ENCODE results near the gene MITD1. TPM values are rescaled to one million over a fixed set of nuclear protein-coding genes. Genes with fewer than 3 reads are reported as not detected.

The MITD1 gene
- total and polyA plus RNA-seq, 5 experiments from 2014 or later = 40.4 to 66.5 (median 49.0) TPM

DNA sequence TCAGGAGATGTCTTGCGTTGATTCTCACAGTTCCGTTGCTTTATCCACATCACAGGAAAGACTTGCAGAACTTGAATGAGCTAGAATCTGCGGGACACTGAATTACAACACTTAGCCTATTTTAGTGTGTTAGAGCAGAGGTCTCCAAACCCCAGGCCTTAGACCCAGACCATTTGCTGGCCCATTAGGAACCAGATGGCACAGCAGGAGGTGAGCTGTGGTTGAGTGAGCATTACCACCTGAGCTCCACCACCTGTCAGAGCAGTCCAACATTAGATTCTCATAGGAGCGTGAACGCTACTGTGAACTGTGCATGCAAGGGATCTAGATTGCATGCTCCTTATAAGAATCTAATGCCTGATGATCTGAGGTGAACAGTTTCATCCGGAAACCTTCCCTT, 4.0 kb upstream of the MITD1 start:
- H3K4me1 Mint-ChIP-seq = peaks cover 12 to 51% (median 39%) of the 10 kb centered on the region in 4 donors
- no peak overlapping the region for H3K4me3 Mint-ChIP-seq
- DNase-seq = no peak
- POLR2A ChIA-PET = no interaction called here
- no peaks in the 10 kb centered on the region for H3K27me3 Mint-ChIP-seq
- ATAC-seq = no peak
- H3K27ac Mint-ChIP-seq = peak overlapping the region in 1 of 10 donors; percentile 43
- H3K9me3 Mint-ChIP-seq = no peaks in the 10 kb centered on the region
- peaks cover 3 to 30% (median 5%) of the 10 kb centered on the region in 3 donors for H3K36me3 Mint-ChIP-seq

DNA sequence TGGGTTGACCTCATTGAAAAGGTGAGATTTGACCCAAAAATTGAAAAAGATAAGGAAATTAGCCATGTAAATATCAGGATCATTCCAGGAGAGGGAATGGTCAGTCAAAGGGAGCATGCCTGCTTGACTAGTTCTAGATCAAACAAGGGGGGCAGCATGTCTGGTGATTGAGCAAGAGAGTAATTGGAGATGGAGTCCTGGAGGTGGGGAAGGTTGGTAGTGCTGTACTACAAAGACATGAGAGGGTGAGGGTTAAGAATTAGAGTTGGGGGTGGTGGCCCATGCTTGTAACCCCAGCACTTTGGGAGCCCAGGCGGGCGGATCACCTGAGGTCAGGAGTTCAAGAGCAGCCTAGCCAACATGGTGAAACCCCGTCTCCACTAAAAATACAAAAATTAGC, 2.2 kb upstream of the MITD1 start:
- Mint-ChIP-seq H3K27me3 (no peaks in the 10 kb centered on the region), H3K4me3 (peak overlapping the region in 8 of 10 donors; percentile 1 to 78 (median 28)), H3K4me1 (peaks cover 25 to 65% (median 53%) of the 10 kb centered on the region in 4 donors), H3K27ac (peak overlapping the region in 6 of 10 donors; percentile 4 to 87 (median 28)), H3K9me3 (no peaks in the 10 kb centered on the region), H3K36me3 (peaks cover 0 to 22% (median 3%) of the 10 kb centered on the region in 3 donors)
- DNase-seq = no peak
- POLR2A ChIA-PET = no interaction called here
- no peak for ATAC-seq

DNA sequence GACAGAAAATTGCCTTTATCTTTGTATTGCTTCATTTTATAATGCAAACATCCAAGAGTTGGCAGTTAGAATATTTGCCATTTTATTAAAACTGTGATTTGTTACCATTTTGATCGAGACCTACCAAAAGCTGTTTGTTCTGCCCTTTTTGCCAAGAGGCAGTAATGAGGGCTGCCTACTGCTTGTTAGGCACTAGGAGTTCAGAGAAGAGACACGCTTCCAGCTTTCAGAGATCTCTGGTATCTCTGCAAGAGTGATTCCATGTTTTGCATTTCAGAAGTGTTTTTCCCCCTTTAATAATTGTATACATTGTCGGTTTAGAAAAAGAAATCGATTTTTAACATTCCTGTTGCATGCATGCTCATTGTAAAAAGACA, 754 bp upstream of the MITD1 start:
- H3K27me3 Mint-ChIP-seq = no peaks in the 10 kb centered on the region
- no peak for ATAC-seq
- peak overlapping the region; percentile 44 to 100 (median 99) for H3K27ac Mint-ChIP-seq
- H3K9me3 Mint-ChIP-seq = no peaks in the 10 kb centered on the region
- peak overlapping the region; percentile 92 to 100 (median 99) for H3K4me3 Mint-ChIP-seq
- DNase-seq = no peak
- peaks cover 0 to 20% (median 3%) of the 10 kb centered on the region in 3 donors for H3K36me3 Mint-ChIP-seq
- peaks cover 32 to 73% (median 65%) of the 10 kb centered on the region in 4 donors for H3K4me1 Mint-ChIP-seq
- POLR2A ChIA-PET = interaction anchor here (0.7 to 2.5 kb wide), 5 partner anchors 24 to 309 kb away, joined by 5 to 24 read pairs (median 15); partner anchors contain the start of genes C2orf15, EIF5B, LIPT1 and TSGA10

DNA sequence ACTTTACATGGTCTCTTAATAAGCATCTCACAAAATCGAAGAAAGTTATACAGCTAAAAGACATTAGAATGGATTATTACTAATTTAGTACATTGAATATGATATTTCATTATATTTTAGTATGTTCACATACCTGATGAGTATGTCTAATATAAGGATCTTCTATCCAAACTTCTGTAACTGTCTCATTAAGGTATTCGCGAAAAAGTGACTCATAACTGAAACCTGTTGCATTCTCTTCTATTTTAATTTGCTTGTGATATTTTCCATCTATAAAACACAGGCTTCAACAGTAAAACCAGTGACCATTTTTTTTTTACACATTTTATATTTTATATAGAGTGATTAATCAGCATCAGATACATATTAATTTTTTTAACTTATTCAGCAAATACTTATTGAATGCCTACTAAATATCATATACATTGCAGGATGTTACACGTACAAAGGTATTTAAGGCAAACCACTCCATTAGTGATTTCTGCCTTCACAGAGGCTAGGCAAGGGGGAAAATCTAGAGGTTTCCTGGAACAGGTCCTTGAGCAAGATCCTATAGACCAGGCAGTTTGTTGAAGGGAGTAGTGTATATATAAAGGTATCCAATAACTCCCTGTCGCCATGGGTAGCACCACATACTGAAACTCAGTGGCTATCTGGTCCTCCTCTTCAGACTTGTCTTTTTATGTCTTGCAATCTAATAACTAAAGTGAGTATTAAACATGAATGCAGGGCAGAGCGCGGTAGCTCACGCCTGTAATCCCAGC, 9.3 kb downstream of the MITD1 start:
- Mint-ChIP-seq H3K27ac (peak overlapping the region in 7 of 10 donors; percentile 22 to 88 (median 43)), H3K36me3 (peaks cover 0 to 79% (median 9%) of the 10 kb centered on the region in 3 donors), H3K4me1 (peaks cover 3 to 26% (median 19%) of the 10 kb centered on the region in 4 donors), H3K4me3 (no peak overlapping the region), H3K9me3 (no peaks in the 10 kb centered on the region), H3K27me3 (no peaks in the 10 kb centered on the region)
- DNase-seq (no peak), ATAC-seq (no peak)
- POLR2A ChIA-PET = interaction anchor here (0.7 kb wide), 1 partner anchor 1284 kb away, joined by 4 read pairs; no protein-coding TSS in a partner anchor

DNA sequence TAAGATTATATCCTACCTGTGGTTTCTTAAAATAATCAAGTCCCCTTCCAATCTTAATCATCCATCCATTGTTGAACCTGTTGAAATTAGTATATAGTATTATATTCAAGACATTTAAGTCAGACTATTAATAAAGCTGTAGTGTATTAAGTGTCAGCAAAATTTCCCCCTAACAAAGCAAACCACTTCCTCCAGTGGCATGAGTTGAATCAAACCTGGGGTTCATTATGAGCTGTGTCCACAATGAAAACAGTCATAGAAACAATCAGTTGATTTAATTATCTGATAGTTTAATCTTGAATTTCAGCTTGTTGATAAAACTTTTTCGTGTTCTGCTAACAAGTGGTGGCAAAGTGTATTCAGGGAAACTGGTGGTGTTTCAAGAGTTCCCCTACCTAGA, 11.3 kb downstream of the MITD1 start:
- no peak for DNase-seq

DNA sequence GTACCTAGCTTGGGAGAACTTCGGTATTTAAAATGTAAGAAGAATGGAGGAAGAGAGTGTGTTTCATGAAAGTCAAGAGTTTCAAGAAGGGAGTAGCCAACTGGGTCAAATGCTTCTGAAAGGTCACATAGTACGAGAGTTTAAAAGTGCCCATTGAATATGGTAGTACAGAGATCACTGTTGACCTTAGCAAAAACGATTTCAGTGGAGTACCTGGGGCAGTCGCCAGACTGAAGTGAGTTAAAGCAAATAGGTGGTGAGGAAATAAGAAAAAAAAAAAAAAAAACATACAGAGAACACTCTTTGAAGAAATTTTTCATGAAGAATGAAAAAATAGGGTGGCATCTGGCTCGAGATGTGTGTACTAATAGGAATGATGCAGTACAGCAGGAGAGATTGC, 14.6 kb downstream of the MITD1 start:
- H3K9me3 Mint-ChIP-seq = no peaks in the 10 kb centered on the region
- POLR2A ChIA-PET = interaction anchor here (1.3 to 1.4 kb wide), 2 partner anchors 14 to 25 kb away, joined by 3 read pairs; partner anchors contain the start of gene C2orf15
- no peaks in the 10 kb centered on the region for H3K27me3 Mint-ChIP-seq
- H3K4me3 Mint-ChIP-seq = no peak overlapping the region
- ATAC-seq = no peak
- DNase-seq = no peak
- H3K27ac Mint-ChIP-seq = peak overlapping the region in 9 of 10 donors; percentile 4 to 82 (median 27)
- H3K36me3 Mint-ChIP-seq = peaks cover 0 to 74% (median 6%) of the 10 kb centered on the region in 3 donors
- H3K4me1 Mint-ChIP-seq = peaks cover 1 to 7% (median 4%) of the 10 kb centered on the region in 4 donors

More for the DNA sequence above, 11.3 kb downstream of the MITD1 start:
- H3K4me1 Mint-ChIP-seq = peaks cover 1 to 13% (median 10%) of the 10 kb centered on the region in 4 donors
- H3K4me3 Mint-ChIP-seq = no peak overlapping the region
- POLR2A ChIA-PET = interaction anchor here (1.1 kb wide), 1 partner anchor 167 kb away, joined by 3 read pairs; the partner anchor contains the start of gene EIF5B
- no peaks in the 10 kb centered on the region for H3K27me3 Mint-ChIP-seq
- peak overlapping the region in 6 of 10 donors; percentile 8 to 74 (median 22) for H3K27ac Mint-ChIP-seq
- ATAC-seq = no peak
- no peaks in the 10 kb centered on the region for H3K9me3 Mint-ChIP-seq
- H3K36me3 Mint-ChIP-seq = peaks cover 0 to 80% (median 9%) of the 10 kb centered on the region in 3 donors

DNA sequence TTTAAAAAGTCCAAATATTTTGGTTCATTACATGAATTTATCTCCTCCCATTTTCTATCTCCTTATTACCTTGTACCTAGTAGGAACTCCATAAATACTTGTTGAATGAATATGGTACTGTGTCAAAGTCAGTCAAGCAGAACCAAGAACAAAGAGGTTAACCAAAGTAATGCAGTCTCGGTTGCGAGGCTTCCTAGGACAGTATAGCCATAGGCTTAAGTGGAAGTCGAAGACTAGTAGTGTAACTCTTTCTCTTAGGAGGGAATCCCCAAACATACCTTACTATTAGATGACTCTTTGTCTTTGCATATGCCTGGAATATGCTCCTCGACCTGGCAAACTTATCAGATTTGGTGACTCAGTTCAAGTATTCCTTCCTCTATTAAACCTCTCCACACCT, 21.3 kb downstream of the MITD1 start:
- Mint-ChIP-seq H3K36me3 (peaks cover 5 to 65% (median 10%) of the 10 kb centered on the region in 3 donors), H3K4me1 (peaks cover 12 to 42% (median 24%) of the 10 kb centered on the region in 4 donors), H3K27ac (peak overlapping the region in 6 of 10 donors; percentile 42 to 78 (median 60)), H3K27me3 (no peaks in the 10 kb centered on the region), H3K9me3 (no peaks in the 10 kb centered on the region), H3K4me3 (no peak overlapping the region)
- POLR2A ChIA-PET = no interaction called here
- ATAC-seq (no peak), DNase-seq (no peak)

DNA sequence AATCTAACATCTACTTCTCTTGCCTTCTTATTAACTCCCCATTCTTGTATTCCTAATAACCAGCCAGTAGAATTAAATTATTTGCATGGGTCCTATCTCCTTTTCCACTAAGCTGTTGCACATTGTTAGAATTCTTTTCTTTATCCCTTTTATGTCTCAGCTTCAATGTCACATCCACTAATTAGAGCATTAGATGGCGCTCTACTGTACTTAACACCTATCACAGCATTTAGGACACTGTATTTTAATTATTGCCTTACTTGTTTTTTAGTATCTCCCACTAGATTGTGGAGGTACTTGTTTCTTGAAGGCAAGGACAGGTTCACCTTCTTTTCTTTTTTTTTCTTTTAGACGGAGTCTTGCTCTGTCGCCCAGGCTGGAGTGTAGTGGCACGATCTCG, 22.3 kb downstream of the MITD1 start:
- POLR2A ChIA-PET = interaction anchor here (0.6 to 2.6 kb wide), 3 partner anchors 14 to 22 kb away, joined by 4 to 11 read pairs (median 4); partner anchors contain the start of genes C2orf15, MITD1 and MRPL30
- H3K9me3 Mint-ChIP-seq = no peaks in the 10 kb centered on the region
- no peaks in the 10 kb centered on the region for H3K27me3 Mint-ChIP-seq
- H3K27ac Mint-ChIP-seq = peak overlapping the region in 7 of 10 donors; percentile 26 to 90 (median 51)
- no peak overlapping the region for H3K4me3 Mint-ChIP-seq
- H3K36me3 Mint-ChIP-seq = peaks cover 5 to 59% (median 10%) of the 10 kb centered on the region in 3 donors
- H3K4me1 Mint-ChIP-seq = peaks cover 14 to 42% (median 24%) of the 10 kb centered on the region in 4 donors
- DNase-seq (no peak), ATAC-seq (no peak)

DNA sequence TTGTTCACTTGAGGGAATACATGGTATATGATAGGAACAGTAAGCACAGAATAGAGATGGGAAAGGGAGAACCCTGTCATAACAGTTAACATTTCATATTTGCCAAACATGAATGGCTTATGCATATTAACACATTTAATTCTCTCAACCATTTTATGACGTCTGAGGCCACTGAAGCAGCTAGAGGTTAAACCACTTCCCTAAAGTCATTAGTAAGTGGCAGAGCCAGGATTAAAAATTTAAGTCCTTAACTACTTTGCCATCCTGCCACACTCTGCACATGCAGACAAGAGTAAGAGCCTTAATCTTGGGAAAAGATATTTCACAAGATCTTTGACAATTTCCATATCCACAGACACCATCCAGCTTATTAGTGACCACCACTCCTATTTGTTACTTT, 24.0 kb downstream of the MITD1 start:
- H3K9me3 Mint-ChIP-seq = no peaks in the 10 kb centered on the region
- no peaks in the 10 kb centered on the region for H3K27me3 Mint-ChIP-seq
- ATAC-seq = no peak
- H3K4me3 Mint-ChIP-seq = peak overlapping the region in 7 of 10 donors; percentile 10 to 73 (median 59)
- peaks cover 14 to 40% (median 24%) of the 10 kb centered on the region in 4 donors for H3K4me1 Mint-ChIP-seq
- POLR2A ChIA-PET = interaction anchor here (2.6 to 4.3 kb wide), 2 partner anchors 15 to 24 kb away, joined by 11 to 90 read pairs; partner anchors contain the start of genes C2orf15, MITD1 and MRPL30
- no peak for DNase-seq
- peak overlapping the region in 6 of 10 donors; percentile 66 to 91 (median 78) for H3K27ac Mint-ChIP-seq
- peaks cover 5 to 44% (median 10%) of the 10 kb centered on the region in 3 donors for H3K36me3 Mint-ChIP-seq

DNA sequence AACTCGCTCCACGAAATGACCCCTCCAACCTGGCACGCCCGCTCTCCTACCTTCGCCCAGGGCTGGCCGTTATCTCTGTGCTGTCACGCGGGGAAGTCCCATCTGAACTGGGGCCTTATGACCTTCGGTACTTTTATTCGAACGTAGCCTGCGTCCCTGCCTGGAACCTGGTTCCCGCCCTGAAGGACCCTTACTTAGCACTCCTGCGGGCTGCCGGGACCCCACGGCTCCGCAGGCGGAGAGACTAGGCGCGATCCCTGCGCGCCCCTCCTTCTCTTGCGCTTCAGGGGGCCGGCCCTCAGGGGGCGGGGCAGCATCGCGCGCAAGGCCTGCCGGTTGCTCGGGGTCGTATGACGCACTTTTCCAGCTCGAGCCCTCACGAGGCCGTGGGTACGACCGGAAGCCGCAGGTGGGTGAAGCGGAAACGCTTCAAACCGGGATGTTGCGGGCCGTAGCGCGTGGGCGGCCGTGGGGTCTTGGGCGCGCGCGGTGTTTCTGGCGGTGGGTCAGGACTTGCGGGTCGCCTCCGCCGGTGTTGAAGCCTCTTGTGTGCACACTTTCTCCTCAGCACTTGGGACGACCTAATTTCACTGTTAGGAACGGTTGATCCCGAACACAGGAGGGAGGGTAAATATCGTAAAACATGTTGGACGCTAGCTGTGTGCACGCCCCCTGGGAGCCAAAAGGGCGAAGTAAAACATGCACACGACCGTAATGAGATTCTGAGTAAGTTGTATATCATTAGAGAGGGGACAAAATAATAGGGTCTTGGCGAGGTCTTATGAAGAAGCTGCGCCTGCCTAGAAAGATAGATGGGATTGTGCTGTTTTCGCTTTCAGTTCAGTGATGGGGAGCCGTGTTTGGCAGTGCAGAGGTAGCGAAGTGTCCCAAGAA, 26.0 kb downstream of the MITD1 start, which contains the start of the genes LIPT1 and TSGA10:
TSS of gene LIPT1 (plus strand) at position 325 of the 894 bp plus-strand sequence. CDS start 6,991 bp downstream, outside the sequence.
TSS of gene TSGA10 (minus strand) at position 300 of the 894 bp plus-strand sequence. CDS start 45,503 bp downstream, outside the sequence.
- POLR2A ChIA-PET = interaction anchor here (0.6 to 4.3 kb wide), 11 partner anchors 8 to 690 kb away, joined by 3 to 90 read pairs (median 4); partner anchors contain the start of genes C2orf15, EIF5B, MGAT4A and MITD1
- H3K4me1 Mint-ChIP-seq = peaks cover 14 to 41% (median 24%) of the 10 kb centered on the region in 4 donors

DNA sequence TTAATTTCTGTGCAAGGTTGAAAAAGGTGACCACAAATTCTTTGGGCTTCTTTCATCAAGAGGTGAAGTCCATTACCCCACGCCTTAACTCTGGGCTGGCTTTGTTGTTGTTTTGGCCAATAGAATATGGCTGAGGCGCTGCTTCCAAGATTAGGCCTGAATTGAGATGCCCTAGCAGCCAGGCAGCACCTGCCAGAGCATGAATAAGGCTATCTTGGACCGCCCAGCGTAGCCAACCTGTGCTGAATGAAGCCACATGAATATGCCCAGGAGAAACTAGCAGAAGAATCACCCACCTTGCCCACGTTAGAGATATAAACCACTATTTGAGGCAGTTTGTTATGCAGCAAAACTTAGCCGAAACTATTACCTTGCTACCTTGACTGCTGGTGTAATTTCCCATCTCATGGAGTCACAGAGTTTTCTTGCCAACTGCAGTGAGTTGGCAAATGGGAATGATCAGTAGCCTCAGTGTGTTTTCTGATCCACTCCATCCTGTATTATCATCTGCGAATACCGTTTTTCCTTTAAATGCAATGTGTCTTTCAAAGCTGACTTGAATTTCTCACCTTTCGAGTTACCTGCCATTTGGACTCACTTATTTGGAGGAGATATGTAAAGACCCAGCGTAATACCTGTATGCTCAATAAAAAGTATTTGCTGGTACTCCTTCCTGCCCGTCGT, 26.8 kb downstream of the MITD1 start:
- peaks cover 5 to 35% (median 8%) of the 10 kb centered on the region in 3 donors for H3K36me3 Mint-ChIP-seq
- peaks cover 6 to 33% (median 19%) of the 10 kb centered on the region in 4 donors for H3K4me1 Mint-ChIP-seq
- H3K27me3 Mint-ChIP-seq = no peaks in the 10 kb centered on the region
- H3K27ac Mint-ChIP-seq = peak overlapping the region in 1 of 10 donors; percentile 96
- no peak for ATAC-seq
- H3K9me3 Mint-ChIP-seq = no peaks in the 10 kb centered on the region
- H3K4me3 Mint-ChIP-seq = peak overlapping the region in 3 of 10 donors; percentile 88 to 94 (median 89)
- POLR2A ChIA-PET = interaction anchor here (0.6 to 4.3 kb wide), 6 partner anchors 12 to 436 kb away, joined by 3 to 90 read pairs (median 16); partner anchors contain the start of genes C2orf15, EIF5B, MITD1 and MRPL30
- DNase-seq = no peak

More for the DNA sequence above, 26.0 kb downstream of the MITD1 start, which contains the start of the genes LIPT1 and TSGA10:
- peak; percentile 89 to 96 (median 92) for DNase-seq
- Mint-ChIP-seq H3K9me3 (no peaks in the 10 kb centered on the region), H3K27me3 (no peaks in the 10 kb centered on the region), H3K4me3 (peak within 1 kb of the TSS in 3 of 10 donors; percentile 88 to 94 (median 89)), H3K36me3 (peaks cover 5 to 41% (median 11%) of the 10 kb centered on the region in 3 donors), H3K27ac (peak within 1 kb of the TSS in 1 of 10 donors; percentile 96)
- peak; percentile 91 to 92 for ATAC-seq

Data from naive thymus-derived CD8-positive, alpha-beta T cell (primary cell).